Heart left ventricle (tissue), 16 donors: ENCODE data around the gene SMCO3. TPM values are rescaled to one million over a fixed set of nuclear protein-coding genes. Genes with fewer than 3 reads are reported as not detected.

ENCODE experiments used
- ATAC-seq, 4 donors: fragments of 200-7000 bp; cut with Tn5 transposase; one replicate each; pipeline ENCODE4 v1.9.1; 2020 to 2022; ENCODE audit warnings: moderate library complexity in 4 of 4, mild to moderate bottlenecking in 3 of 4, moderate number of reproducible peaks in 1 of 4
- DNase-seq, 5 donors: peaks; one replicate each; pipeline ENCODE4 v3.0.0-alpha.2; 2020
- H3K27ac ChIP-seq, 12 donors: fragments of 200-600 bp; sonication (generic) in 4 of 12; one replicate each; pipeline versions ENCODE4 v1.5.0 to v1.8.0; 2016 to 2022; ENCODE audit warnings: mild to moderate bottlenecking in 2 of 12
- H3K27me3 ChIP-seq, 9 donors: fragments of 200-600 bp; sonication (generic) in 2 of 9; one replicate each; pipeline versions ENCODE4 v1.5.1 to v1.8.0; 2016 to 2022; ENCODE audit warnings: mild to moderate bottlenecking in 3 of 9
- H3K36me3 ChIP-seq, 9 donors: fragments of 200-600 bp; sonication (generic) in 2 of 9; one replicate each; pipeline versions ENCODE4 v1.5.0 to v1.8.0; 2018 to 2022; ENCODE audit warnings: mild to moderate bottlenecking in 2 of 9
- H3K4me1 ChIP-seq, 12 donors: fragments of 200-600 bp; sonication (generic) in 4 of 12; one replicate each; pipeline versions ENCODE4 v1.5.0 to v1.8.0; 2016 to 2022; ENCODE audit warnings: mild to moderate bottlenecking in 3 of 12
- H3K4me3 ChIP-seq, 12 donors: fragments of 200-600 bp; sonication (generic) in 4 of 12; one replicate each; pipeline versions ENCODE4 v1.5.0 to v1.8.0; 2017 to 2022; ENCODE audit warnings: mild to moderate bottlenecking in 9 of 12, moderate library complexity in 4 of 12
- H3K9me3 ChIP-seq, 12 donors: fragments of 200-600 bp; sonication (generic) in 4 of 12; one replicate each; pipeline versions ENCODE4 v1.5.0 to v1.8.0; 2016 to 2022; ENCODE audit warnings: mild to moderate bottlenecking in 1 of 12
- POLR2A ChIP-seq, 2 donors: fragments of 450-650 bp; IDR thresholded peaks; one replicate each; pipeline ENCODE4 v1.6.1; 2017; ENCODE audit warnings: antibody characterized with exemption in 2 of 2, mild to moderate bottlenecking in 2 of 2, moderate library complexity in 2 of 2
- WGBS, 4 donors: extraction: QIAGEN DNeasy Blood & Tissue Kit in 2 of 4; methylation state at CpG; one replicate each; pipeline versions ENCODE4 v1.1.5 to v1.1.7; 2013 to 2018; 5-methylcytosine and 5-hydroxymethylcytosine counted together
- intact Hi-C, 10 donors: fragments of 100-400 bp; cut with DNase I; formaldehyde crosslinking; loops; one replicate each; pipeline versions ENCODE4 v1.11.1 to v1.14.2; 2022
- polyA plus RNA-seq, 2 donors: library from polyadenylated mRNA; stranded (reverse); fragments of 200-250 nt; gene quantifications; one replicate each; pipeline ENCODE4 v1.2.3, GENCODE V29; 2013
- total RNA-seq, 9 donors: library from RNA; depleted of rRNA in 2 of 9; stranded (reverse); fragments of >200 nt in 2 of 9; fragmentation: NEBNext Ultra II Directional in 3 of 9; extraction: Animal tissue kit (Norgen Biotek cat#: 25700) in 3 of 9; gene quantifications; one replicate each; pipeline versions ENCODE4 v1.1.0 to v1.2.4, GENCODE V29; 2016 to 2023
- TF ChIP-seq, protein P1 (sequence below), 12 donors: fragments of 200-600 bp; sonication (generic) in 4 of 12; IDR thresholded peaks; one replicate each; pipeline versions ENCODE4 v1.5.0 to v1.8.0; 2018 to 2022; ENCODE audit warnings: antibody characterized with exemption in 12 of 12, mild to moderate bottlenecking in 5 of 12
- donor health status: ischemic (EF 13 %, LVEDD 7.1; RV severe dilation, severe dysfunction).
- donor health status: healthy with polysubstance abuse.
- donor health status: DM: no; HTN: yes; CAD: no.
- donor health status: DM: no; HTN: no; CAD: no.
- donor health status: ischemic (EF 25% LVEDD 6.9; RV normal size, moderate dysfunction).
- donor health status: ischemic (EF 25% LVEDD 5.7; RV mildly dilated, moderate dysfunction).
- donor health status: healthy.
- donor health status: DM: yes; HTN: yes; CAD: no.
- donor health status: ischemic (EF 35%, LVEDD 5.7; RV mildly dilated, moderate dysfunction).
- donor health status: nonischemic (EF 11% LVEDD 7.7; RV severe dilation, severe dysfunction).
- donor health status: DM: yes; HTN: yes; CAD: no.
- donor health status: PGD.
- donor health status: ischemic (EF 29% LVEDD 5.4; RV normal size, mild dysfunction).
- donor health status: nonischemic (EF 23%, LVEDD 6.1; RV moderate dilation, normal function).

Gene SMCO3
- total and polyA plus RNA-seq, 11 donors, result 0.07 to 0.91 (median 0.17) TPM; not detected in 5

DNA sequence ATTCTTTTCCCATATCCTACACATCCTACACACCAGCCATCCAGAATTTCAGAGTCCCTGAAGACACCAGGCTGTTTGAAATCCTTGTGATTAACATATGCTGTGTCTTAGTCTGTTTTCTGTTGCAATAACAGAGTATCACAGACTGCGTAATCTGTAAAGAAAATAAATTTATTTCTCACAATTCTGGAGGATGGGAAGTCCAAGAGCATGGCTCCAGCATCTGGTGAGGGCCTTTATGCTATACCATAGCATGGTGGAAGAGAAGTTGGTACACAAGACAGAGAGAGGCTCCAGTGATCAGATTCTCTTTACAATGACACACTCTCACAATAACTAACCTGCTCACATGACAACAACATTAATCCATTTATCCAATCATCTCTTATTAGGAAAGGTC is 25.3 kb upstream of the SMCO3 start:
- Histone ChIP-seq H3K27me3 (no peaks in the 10 kb centered on the region), H3K4me3 (no peak overlapping the region), H3K9me3 (no peaks in the 10 kb centered on the region), H3K4me1 (peaks cover 3 to 61% (median 45%) of the 10 kb centered on the region in 12 donors), H3K27ac (no peak overlapping the region), H3K36me3 (no peaks in the 10 kb centered on the region)
- intact Hi-C loops, result no loop called here
- WGBS, 4 donors, result 96 to 100% (median 100%) methylated on average over 1 of the region's 1 CpG
- DNase-seq, result no peak
- ATAC-seq, result no peak
- TF ChIP-seq, protein P1, sequence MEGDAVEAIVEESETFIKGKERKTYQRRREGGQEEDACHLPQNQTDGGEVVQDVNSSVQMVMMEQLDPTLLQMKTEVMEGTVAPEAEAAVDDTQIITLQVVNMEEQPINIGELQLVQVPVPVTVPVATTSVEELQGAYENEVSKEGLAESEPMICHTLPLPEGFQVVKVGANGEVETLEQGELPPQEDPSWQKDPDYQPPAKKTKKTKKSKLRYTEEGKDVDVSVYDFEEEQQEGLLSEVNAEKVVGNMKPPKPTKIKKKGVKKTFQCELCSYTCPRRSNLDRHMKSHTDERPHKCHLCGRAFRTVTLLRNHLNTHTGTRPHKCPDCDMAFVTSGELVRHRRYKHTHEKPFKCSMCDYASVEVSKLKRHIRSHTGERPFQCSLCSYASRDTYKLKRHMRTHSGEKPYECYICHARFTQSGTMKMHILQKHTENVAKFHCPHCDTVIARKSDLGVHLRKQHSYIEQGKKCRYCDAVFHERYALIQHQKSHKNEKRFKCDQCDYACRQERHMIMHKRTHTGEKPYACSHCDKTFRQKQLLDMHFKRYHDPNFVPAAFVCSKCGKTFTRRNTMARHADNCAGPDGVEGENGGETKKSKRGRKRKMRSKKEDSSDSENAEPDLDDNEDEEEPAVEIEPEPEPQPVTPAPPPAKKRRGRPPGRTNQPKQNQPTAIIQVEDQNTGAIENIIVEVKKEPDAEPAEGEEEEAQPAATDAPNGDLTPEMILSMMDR (IDR thresholded peaks at IDR 0.05), result no peak
- TF ChIP-seq POLR2A (IDR thresholded peaks at IDR 0.05), result no peak

- peak in 3 of 4 donors; percentile 33 to 90 (median 83) for ATAC-seq
- Histone ChIP-seq H3K36me3 (no peaks in the 10 kb centered on the region), H3K27me3 (no peaks in the 10 kb centered on the region), H3K9me3 (no peaks in the 10 kb centered on the region), H3K4me1 (peaks cover 0 to 45% (median 26%) of the 10 kb centered on the region in 12 donors), H3K4me3 (no peak overlapping the region), H3K27ac (peak overlapping the region in 4 of 12 donors; percentile 15 to 47 (median 36))
- TF ChIP-seq, protein P1 (IDR thresholded peaks at IDR 0.05), result no peak
- no peak for TF ChIP-seq POLR2A (IDR thresholded peaks at IDR 0.05)
- DNase-seq, result no peak
- 72 to 80% (median 78%) methylated on average over 7 of the region's 7 CpGs for WGBS, 4 donors
- intact Hi-C loops, result no loop called here
Observed at GRCh38 chr12:14836336-14837210, 22.6 kb upstream of the SMCO3 start.

- Histone ChIP-seq H3K9me3 (no peaks in the 10 kb centered on the region), H3K36me3 (no peaks in the 10 kb centered on the region), H3K4me1 (peaks cover 0 to 33% (median 17%) of the 10 kb centered on the region in 12 donors), H3K27me3 (no peaks in the 10 kb centered on the region), H3K27ac (peak overlapping the region in 5 of 12 donors; percentile 4 to 43 (median 33)), H3K4me3 (no peak overlapping the region)
- ATAC-seq, result no peak
- TF ChIP-seq POLR2A (IDR thresholded peaks at IDR 0.05), result no peak
- TF ChIP-seq, protein P1 (IDR thresholded peaks at IDR 0.05), result no peak
- intact Hi-C loops, result no loop called here
- no peak for DNase-seq
Observed at GRCh38 chr12:14834509-14834908, 20.5 kb upstream of the SMCO3 start.

GRCh38 chr12:14833952-14834351 is 20.0 kb upstream of the SMCO3 start:
- no peaks in the 10 kb centered on the region for H3K27me3 ChIP-seq
- WGBS, 4 donors, result 6 to 25% (median 16%) methylated on average over 1 of the region's 1 CpG
- intact Hi-C loops, result no loop called here
- ATAC-seq (peak in 2 of 4 donors; percentile 13 to 71), DNase-seq (no peak)
- TF ChIP-seq, protein P1 (IDR thresholded peaks at IDR 0.05), result no peak
- no peak for TF ChIP-seq POLR2A (IDR thresholded peaks at IDR 0.05)
- H3K36me3 ChIP-seq, result no peaks in the 10 kb centered on the region
- H3K4me3 ChIP-seq, result no peak overlapping the region
- H3K27ac ChIP-seq, result peak overlapping the region in 1 of 12 donors; percentile 27
- H3K4me1 ChIP-seq, result peaks cover 0 to 33% (median 17%) of the 10 kb centered on the region in 12 donors
- no peaks in the 10 kb centered on the region for H3K9me3 ChIP-seq
